T-helper 2 cell (primary cell): ENCODE measurements around the gene HTRA3.
"Not testable (repeated sequence)": the region's sequence is repeated elsewhere in the genome, so short reads cannot be mapped to it uniquely, and the experiment has no call there.

Experiments used
- DNase-seq, 5 experiments: peaks; one replicate each; pipeline versions ENCODE4 v3.0.0 to v3.0.0-alpha.2; 2012 to 2022

HTRA3 gene

GRCh38 chr4:8346838-8347605, 77.5 kb downstream of the HTRA3 start:
- no peak for DNase-seq

GRCh38 chr4:8347660-8348059, 78.1 kb downstream of the HTRA3 start:
- DNase-seq = no peak

GRCh38 chr4:8348071-8348470, 78.5 kb downstream of the HTRA3 start:
- no peak for DNase-seq

- not testable (repeated sequence) for DNase-seq
Measured at GRCh38 chr4:8349236-8349635, 79.7 kb downstream of the HTRA3 start.

- no peak for DNase-seq
Measured at GRCh38 chr4:8349664-8350236, 80.2 kb downstream of the HTRA3 start.

GRCh38 chr4:8350352-8350751, 80.8 kb downstream of the HTRA3 start:
- DNase-seq = no peak

GRCh38 chr4:8350841-8351461, 81.4 kb downstream of the HTRA3 start:
- DNase-seq = no peak

- no peak for DNase-seq
Measured at GRCh38 chr4:8351931-8352367, 82.4 kb downstream of the HTRA3 start.

- no peak for DNase-seq
Measured at GRCh38 chr4:8352368-8353157, 83.0 kb downstream of the HTRA3 start.

- DNase-seq = no peak
Measured at GRCh38 chr4:8353158-8353669, 83.7 kb downstream of the HTRA3 start.

GRCh38 chr4:8353912-8354453, 84.4 kb downstream of the HTRA3 start:
- DNase-seq = no peak

GRCh38 chr4:8355306-8355705, 85.8 kb downstream of the HTRA3 start:
- DNase-seq = no peak

- DNase-seq = no peak
Measured at GRCh38 chr4:8355864-8356565, 86.5 kb downstream of the HTRA3 start.
